Measurements from ENCODE around the gene DHX36. TPM values are rescaled to one million over a fixed set of nuclear protein-coding genes. Genes with fewer than 3 reads are reported as not detected.

The DHX36 gene
- total RNA-seq, 2 experiments from 2014 or later, result 40.6 to 77.4 TPM

DNA sequence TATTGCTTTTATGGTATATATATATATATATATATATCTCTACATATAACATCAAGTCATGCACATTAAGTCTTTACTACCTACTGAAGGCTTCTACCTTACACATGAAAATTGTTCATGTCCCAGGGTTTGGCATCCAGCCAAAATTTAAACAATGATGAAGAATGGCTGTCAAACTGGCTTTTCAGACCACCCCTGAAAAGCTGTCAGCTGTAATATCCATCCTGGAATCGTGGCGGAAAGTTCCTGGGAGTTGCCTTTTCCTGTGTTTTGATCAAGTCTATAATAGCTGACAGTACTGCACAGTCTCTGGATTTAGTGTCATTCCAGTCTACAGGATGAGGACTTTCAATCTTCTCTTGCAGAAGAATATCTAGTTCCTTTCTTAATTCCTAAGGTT lies 48.3 kb downstream of the DHX36 start:
- intact Hi-C loops (cut with micrococcal nuclease; ENCODE audit: unreplicated experiment), result no loop called here
- Histone ChIP-seq H2AFZ (ENCODE audit: low read length) (no peak overlapping the region), H3K9me3 (ENCODE audit: low read length) (no peaks in the 10 kb centered on the region), H3K4me1 (ENCODE audit: insufficient read depth, low read length, poor library complexity, severe bottlenecking) (no peaks in the 10 kb centered on the region), H4K20me1 (ENCODE audit: insufficient read depth, low read length) (no peaks in the 10 kb centered on the region), H3K9me2 (ENCODE audit: insufficient read depth, low read length) (no peaks in the 10 kb centered on the region), H3K4me3 (ENCODE audit: low read depth, low read length, poor library complexity, severe bottlenecking) (no peak overlapping the region), H3K36me3 (ENCODE audit: insufficient read depth, low read length) (peaks cover 98% of the 10 kb centered on the region), H3K79me2 (ENCODE audit: insufficient read depth, low read depth, low read length) (no peaks in the 10 kb centered on the region), H3K27ac (ENCODE audit: low read depth, low read length, poor library complexity, severe bottlenecking) (no peak overlapping the region), H3K4me2 (ENCODE audit: low read length) (no peak overlapping the region)
- CTCF ChIA-PET (ENCODE audit: unreplicated experiment), result no interaction called here
- POLR2A ChIA-PET, result no interaction called here
- no TSS peak for BruUV-seq (replicated peaks)
- TF ChIP-seq, protein P1, sequence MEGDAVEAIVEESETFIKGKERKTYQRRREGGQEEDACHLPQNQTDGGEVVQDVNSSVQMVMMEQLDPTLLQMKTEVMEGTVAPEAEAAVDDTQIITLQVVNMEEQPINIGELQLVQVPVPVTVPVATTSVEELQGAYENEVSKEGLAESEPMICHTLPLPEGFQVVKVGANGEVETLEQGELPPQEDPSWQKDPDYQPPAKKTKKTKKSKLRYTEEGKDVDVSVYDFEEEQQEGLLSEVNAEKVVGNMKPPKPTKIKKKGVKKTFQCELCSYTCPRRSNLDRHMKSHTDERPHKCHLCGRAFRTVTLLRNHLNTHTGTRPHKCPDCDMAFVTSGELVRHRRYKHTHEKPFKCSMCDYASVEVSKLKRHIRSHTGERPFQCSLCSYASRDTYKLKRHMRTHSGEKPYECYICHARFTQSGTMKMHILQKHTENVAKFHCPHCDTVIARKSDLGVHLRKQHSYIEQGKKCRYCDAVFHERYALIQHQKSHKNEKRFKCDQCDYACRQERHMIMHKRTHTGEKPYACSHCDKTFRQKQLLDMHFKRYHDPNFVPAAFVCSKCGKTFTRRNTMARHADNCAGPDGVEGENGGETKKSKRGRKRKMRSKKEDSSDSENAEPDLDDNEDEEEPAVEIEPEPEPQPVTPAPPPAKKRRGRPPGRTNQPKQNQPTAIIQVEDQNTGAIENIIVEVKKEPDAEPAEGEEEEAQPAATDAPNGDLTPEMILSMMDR (conservative IDR thresholded peaks at IDR 0.05; ENCODE audit: low read length), result no peak
- no peak for TF ChIP-seq EZH2phosphoT487 (IDR thresholded peaks at IDR 0.05; ENCODE audit: borderline replicate concordance, low read depth, low read length)
- DNase-seq (ENCODE audit: low spot score), result no peak

DNA sequence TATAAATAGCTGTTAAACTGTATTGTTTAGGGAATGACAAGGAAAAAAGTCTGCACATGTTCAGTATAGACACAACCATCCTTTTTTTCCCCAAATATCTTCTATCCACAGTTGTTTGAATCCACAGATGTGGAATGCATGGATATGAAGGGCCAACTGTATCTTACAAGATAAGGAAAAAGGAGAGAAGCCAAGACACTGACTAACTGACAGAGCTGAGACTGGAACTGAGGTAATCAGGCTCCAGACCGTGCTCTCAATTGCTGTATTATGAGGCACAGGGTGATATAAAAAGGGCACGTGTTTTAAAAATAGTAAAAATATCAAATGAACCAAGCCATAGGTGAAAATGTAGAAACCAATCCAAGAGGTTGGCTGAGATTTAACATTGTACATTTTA lies 49.0 kb downstream of the DHX36 start:
- Histone ChIP-seq H4K20me1 (ENCODE audit: insufficient read depth, low read length) (no peaks in the 10 kb centered on the region), H3K9me3 (ENCODE audit: low read length) (no peaks in the 10 kb centered on the region), H3K4me3 (ENCODE audit: low read depth, low read length, poor library complexity, severe bottlenecking) (no peak overlapping the region), H3K79me2 (ENCODE audit: insufficient read depth, low read depth, low read length) (no peaks in the 10 kb centered on the region), H3K36me3 (ENCODE audit: insufficient read depth, low read length) (peaks cover 98% of the 10 kb centered on the region), H3K9me2 (ENCODE audit: insufficient read depth, low read length) (no peaks in the 10 kb centered on the region), H2AFZ (ENCODE audit: low read length) (no peak overlapping the region), H3K4me1 (ENCODE audit: insufficient read depth, low read length, poor library complexity, severe bottlenecking) (no peaks in the 10 kb centered on the region), H3K4me2 (ENCODE audit: low read length) (no peak overlapping the region), H3K27ac (ENCODE audit: low read depth, low read length, poor library complexity, severe bottlenecking) (no peak overlapping the region)
- TF ChIP-seq EZH2phosphoT487 (IDR thresholded peaks at IDR 0.05; ENCODE audit: borderline replicate concordance, low read depth, low read length), result no peak
- TF ChIP-seq, protein P1 (conservative IDR thresholded peaks at IDR 0.05; ENCODE audit: low read length), result no peak
- ChIA-PET CTCF (ENCODE audit: unreplicated experiment) (no interaction called here), POLR2A (no interaction called here)
- no TSS peak for BruUV-seq (replicated peaks)
- no peak for DNase-seq (ENCODE audit: low spot score)
- intact Hi-C loops (cut with micrococcal nuclease; ENCODE audit: unreplicated experiment), result no loop called here

DNA sequence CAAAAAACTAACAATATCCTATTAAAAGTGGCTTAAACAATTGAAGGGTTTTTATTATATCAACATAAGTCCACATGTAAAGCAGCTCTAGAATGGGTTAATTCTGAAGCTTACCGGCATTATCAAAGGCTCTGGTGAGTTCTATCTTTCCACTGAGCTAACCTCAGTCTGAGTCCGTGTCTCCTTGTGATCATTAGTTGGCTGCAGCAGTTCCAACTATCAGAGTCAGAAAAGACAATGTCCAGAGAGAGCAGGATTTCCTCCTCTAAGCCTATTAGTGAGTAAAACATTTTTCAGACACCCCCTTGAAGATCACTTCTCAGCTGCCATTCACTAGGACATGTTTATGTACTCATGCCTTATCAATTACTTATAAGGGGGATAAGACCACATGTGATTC lies 49.9 kb downstream of the DHX36 start:
- Histone ChIP-seq H3K9me3 (ENCODE audit: low read length) (no peaks in the 10 kb centered on the region), H3K36me3 (ENCODE audit: insufficient read depth, low read length) (peaks cover 98% of the 10 kb centered on the region), H3K4me3 (ENCODE audit: low read depth, low read length, poor library complexity, severe bottlenecking) (no peak overlapping the region), H3K27ac (ENCODE audit: low read depth, low read length, poor library complexity, severe bottlenecking) (no peak overlapping the region), H3K79me2 (ENCODE audit: insufficient read depth, low read depth, low read length) (no peaks in the 10 kb centered on the region), H2AFZ (ENCODE audit: low read length) (no peak overlapping the region), H3K4me2 (ENCODE audit: low read length) (no peak overlapping the region), H3K9me2 (ENCODE audit: insufficient read depth, low read length) (no peaks in the 10 kb centered on the region), H4K20me1 (ENCODE audit: insufficient read depth, low read length) (no peaks in the 10 kb centered on the region), H3K4me1 (ENCODE audit: insufficient read depth, low read length, poor library complexity, severe bottlenecking) (no peaks in the 10 kb centered on the region)
- ChIA-PET POLR2A (interaction anchor here (0.6 kb wide), 1 partner anchor 49 kb away, joined by 3 read pairs; no protein-coding TSS in a partner anchor), CTCF (ENCODE audit: unreplicated experiment) (no interaction called here)
- TF ChIP-seq, protein P1 (conservative IDR thresholded peaks at IDR 0.05; ENCODE audit: low read length), result no peak
- no peak for TF ChIP-seq EZH2phosphoT487 (IDR thresholded peaks at IDR 0.05; ENCODE audit: borderline replicate concordance, low read depth, low read length)
- DNase-seq (ENCODE audit: low spot score), result no peak
- intact Hi-C loops (cut with micrococcal nuclease; ENCODE audit: unreplicated experiment), result no loop called here
- no TSS peak for BruUV-seq (replicated peaks)
